ENCODE data around the gene RGPD6.
"Not testable (repeated sequence)": the region's sequence is repeated elsewhere in the genome, so short reads cannot be mapped to it uniquely, and the experiment has no call there.

The RGPD6 gene

GRCh38 chr2:110588520-110588919 lies 11.5 kb upstream of the RGPD6 start:
- H3K9me3 ChIP-seq (ENCODE audit: control insufficient read depth, low read length); H3K27me3 ChIP-seq (ENCODE audit: control insufficient read depth, insufficient read depth, low read length); H3K36me3 ChIP-seq (ENCODE audit: control insufficient read depth, insufficient read depth, low read length); H3K4me1 ChIP-seq (ENCODE audit: control insufficient read depth, insufficient read depth, low read length); H3K9ac ChIP-seq (ENCODE audit: low read length); H3K4me3 ChIP-seq (ENCODE audit: low read length): not testable (repeated sequence)

GRCh38 chr2:110579216-110579965 lies 2.4 kb upstream of the RGPD6 start:
- not testable (repeated sequence) for H3K9me3 ChIP-seq (ENCODE audit: control insufficient read depth, low read length); H3K27me3 ChIP-seq (ENCODE audit: control insufficient read depth, insufficient read depth, low read length); H3K4me1 ChIP-seq (ENCODE audit: control insufficient read depth, insufficient read depth, low read length); H3K4me3 ChIP-seq (ENCODE audit: low read length); H3K36me3 ChIP-seq (ENCODE audit: control insufficient read depth, insufficient read depth, low read length); H3K9ac ChIP-seq (ENCODE audit: low read length)

- H3K4me3 ChIP-seq (ENCODE audit: low read length); H3K27me3 ChIP-seq (ENCODE audit: control insufficient read depth, insufficient read depth, low read length); H3K9ac ChIP-seq (ENCODE audit: low read length); H3K9me3 ChIP-seq (ENCODE audit: control insufficient read depth, low read length); H3K36me3 ChIP-seq (ENCODE audit: control insufficient read depth, insufficient read depth, low read length); H3K4me1 ChIP-seq (ENCODE audit: control insufficient read depth, insufficient read depth, low read length): not testable (repeated sequence)
Observed at GRCh38 chr2:110578429-110578828, 1.4 kb upstream of the RGPD6 start.

GRCh38 chr2:110499755-110500377 lies 77.2 kb downstream of the RGPD6 start:
- not testable (repeated sequence) for H3K27me3 ChIP-seq (ENCODE audit: control insufficient read depth, insufficient read depth, low read length); H3K9ac ChIP-seq (ENCODE audit: low read length); H3K9me3 ChIP-seq (ENCODE audit: control insufficient read depth, low read length); H3K4me3 ChIP-seq (ENCODE audit: low read length); H3K36me3 ChIP-seq (ENCODE audit: control insufficient read depth, insufficient read depth, low read length); H3K4me1 ChIP-seq (ENCODE audit: control insufficient read depth, insufficient read depth, low read length)

- not testable (repeated sequence) for H3K4me1 ChIP-seq (ENCODE audit: control insufficient read depth, insufficient read depth, low read length); H3K27me3 ChIP-seq (ENCODE audit: control insufficient read depth, insufficient read depth, low read length); H3K36me3 ChIP-seq (ENCODE audit: control insufficient read depth, insufficient read depth, low read length); H3K9ac ChIP-seq (ENCODE audit: low read length); H3K9me3 ChIP-seq (ENCODE audit: control insufficient read depth, low read length); H3K4me3 ChIP-seq (ENCODE audit: low read length)
Observed at GRCh38 chr2:110496027-110496426, 81.0 kb downstream of the RGPD6 start.

GRCh38 chr2:110494488-110494887 lies 82.5 kb downstream of the RGPD6 start:
- H3K36me3 ChIP-seq (ENCODE audit: control insufficient read depth, insufficient read depth, low read length); H3K9me3 ChIP-seq (ENCODE audit: control insufficient read depth, low read length); H3K27me3 ChIP-seq (ENCODE audit: control insufficient read depth, insufficient read depth, low read length); H3K4me3 ChIP-seq (ENCODE audit: low read length); H3K4me1 ChIP-seq (ENCODE audit: control insufficient read depth, insufficient read depth, low read length); H3K9ac ChIP-seq (ENCODE audit: low read length): not testable (repeated sequence)

- not testable (repeated sequence) for H3K27me3 ChIP-seq (ENCODE audit: control insufficient read depth, insufficient read depth, low read length); H3K9me3 ChIP-seq (ENCODE audit: control insufficient read depth, low read length); H3K9ac ChIP-seq (ENCODE audit: low read length); H3K4me3 ChIP-seq (ENCODE audit: low read length); H3K36me3 ChIP-seq (ENCODE audit: control insufficient read depth, insufficient read depth, low read length); H3K4me1 ChIP-seq (ENCODE audit: control insufficient read depth, insufficient read depth, low read length)
Observed at GRCh38 chr2:110488991-110489390, 88.0 kb downstream of the RGPD6 start.

GRCh38 chr2:110482697-110483096 lies 94.3 kb downstream of the RGPD6 start:
- H3K27me3 ChIP-seq (ENCODE audit: control insufficient read depth, insufficient read depth, low read length); H3K36me3 ChIP-seq (ENCODE audit: control insufficient read depth, insufficient read depth, low read length); H3K9ac ChIP-seq (ENCODE audit: low read length); H3K4me1 ChIP-seq (ENCODE audit: control insufficient read depth, insufficient read depth, low read length); H3K4me3 ChIP-seq (ENCODE audit: low read length); H3K9me3 ChIP-seq (ENCODE audit: control insufficient read depth, low read length): not testable (repeated sequence)

- not testable (repeated sequence) for H3K36me3 ChIP-seq (ENCODE audit: control insufficient read depth, insufficient read depth, low read length); H3K4me3 ChIP-seq (ENCODE audit: low read length); H3K9me3 ChIP-seq (ENCODE audit: control insufficient read depth, low read length); H3K27me3 ChIP-seq (ENCODE audit: control insufficient read depth, insufficient read depth, low read length); H3K4me1 ChIP-seq (ENCODE audit: control insufficient read depth, insufficient read depth, low read length); H3K9ac ChIP-seq (ENCODE audit: low read length)
Observed at GRCh38 chr2:110481200-110481599, 95.8 kb downstream of the RGPD6 start.

GRCh38 chr2:110480084-110480483 lies 96.9 kb downstream of the RGPD6 start:
- H3K9ac ChIP-seq (ENCODE audit: low read length); H3K4me1 ChIP-seq (ENCODE audit: control insufficient read depth, insufficient read depth, low read length); H3K9me3 ChIP-seq (ENCODE audit: control insufficient read depth, low read length); H3K4me3 ChIP-seq (ENCODE audit: low read length); H3K27me3 ChIP-seq (ENCODE audit: control insufficient read depth, insufficient read depth, low read length); H3K36me3 ChIP-seq (ENCODE audit: control insufficient read depth, insufficient read depth, low read length): not testable (repeated sequence)

GRCh38 chr2:110477370-110477769 lies 99.7 kb downstream of the RGPD6 start:
- H3K4me3 ChIP-seq (ENCODE audit: low read length); H3K9ac ChIP-seq (ENCODE audit: low read length); H3K4me1 ChIP-seq (ENCODE audit: control insufficient read depth, insufficient read depth, low read length); H3K9me3 ChIP-seq (ENCODE audit: control insufficient read depth, low read length); H3K36me3 ChIP-seq (ENCODE audit: control insufficient read depth, insufficient read depth, low read length); H3K27me3 ChIP-seq (ENCODE audit: control insufficient read depth, insufficient read depth, low read length): not testable (repeated sequence)

- H3K27me3 ChIP-seq (ENCODE audit: control insufficient read depth, insufficient read depth, low read length); H3K9ac ChIP-seq (ENCODE audit: low read length); H3K9me3 ChIP-seq (ENCODE audit: control insufficient read depth, low read length); H3K4me1 ChIP-seq (ENCODE audit: control insufficient read depth, insufficient read depth, low read length); H3K4me3 ChIP-seq (ENCODE audit: low read length); H3K36me3 ChIP-seq (ENCODE audit: control insufficient read depth, insufficient read depth, low read length): not testable (repeated sequence)
Observed at GRCh38 chr2:110476952-110477351, 100.1 kb downstream of the RGPD6 start.

All from mucosa of stomach (tissue), 1 donor.